PC-3 (cell line): ENCODE measurements around the gene PRR12. TPM values are rescaled to one million over a fixed set of nuclear protein-coding genes. Genes with fewer than 3 reads are reported as not detected.

Source experiments
- ATAC-seq: fragments of 200-7000 bp; cut with Tn5 transposase; 2 replicates; pipeline ENCODE4 v1.9.1; 2020; ENCODE audit warnings: mild to moderate bottlenecking, moderate library complexity
- BruUV-seq: library from RNA; stranded (reverse); fragments of 400-500 nt; replicated peaks from 2 replicates; lab custom pipeline; 2021; lab: Mats Ljungman, UMichigan
- CTCF ChIA-PET: fragments of 300-600 bp; sonication (Branson Sonifier 250); formaldehyde crosslinking; loops from one replicate; lab custom pipeline; 2022; ENCODE audit warnings: antibody characterized with exemption; lab: Charles Lee
- POLR2A ChIA-PET: fragments of 300-600 bp; sonication (Branson Sonifier 250); formaldehyde crosslinking; loops from one replicate; lab custom pipeline; 2022; ENCODE audit warnings: antibody characterized with exemption; ENCODE audit not compliant: unreplicated experiment; lab: Charles Lee
- DNase-seq: peaks from one replicate; pipeline ENCODE4 v3.0.0-alpha.2; 2015
- H2AFZ ChIP-seq: fragments of 300-600 bp; sonication (generic); 2 replicates; pipeline ENCODE4 v1.6.0; 2016; ENCODE audit warnings: antibody characterized with exemption, low read length
- H3F3A ChIP-seq: fragments of 300-600 bp; sonication (generic); one replicate; pipeline ENCODE4 v1.6.0; 2017; ENCODE audit warnings: antibody characterized with exemption, low read length, control low read depth, mild to moderate bottlenecking; ENCODE audit not compliant: unreplicated experiment
- H3K27ac ChIP-seq: fragments of 300-600 bp; sonication (generic); 2 replicates; pipeline ENCODE4 v1.5.1; 2016; ENCODE audit warnings: mild to moderate bottlenecking, low read length
- H3K27me3 ChIP-seq: fragments of 300-600 bp; sonication (generic); 2 replicates; pipeline ENCODE4 v1.6.1; 2016; ENCODE audit warnings: low read length, mixed read lengths
- H3K36me3 ChIP-seq: fragments of 300-600 bp; sonication (generic); 2 replicates; pipeline ENCODE4 v1.6.1; 2016; ENCODE audit warnings: low read depth, mixed run types, low read length, mixed read lengths
- H3K4me1 ChIP-seq: fragments of 300-600 bp; sonication (generic); 2 replicates; pipeline ENCODE4 v1.5.1; 2016; ENCODE audit warnings: low read length; ENCODE audit not compliant: insufficient read depth
- H3K4me2 ChIP-seq: fragments of 300-600 bp; sonication (generic); 2 replicates; pipeline ENCODE4 v1.6.0; 2016; ENCODE audit warnings: low read length
- H3K4me3 ChIP-seq: fragments of 300-600 bp; sonication (generic); 2 replicates; pipeline ENCODE4 v1.5.1; 2016; ENCODE audit warnings: mild to moderate bottlenecking, low read length, mixed read lengths
- H3K79me2 ChIP-seq: fragments of 300-600 bp; sonication (generic); 2 replicates; pipeline ENCODE4 v1.6.1; 2017; ENCODE audit warnings: low read length, mixed read lengths
- H3K9ac ChIP-seq: fragments of 300-600 bp; sonication (generic); 2 replicates; pipeline ENCODE4 v1.6.0; 2016; ENCODE audit warnings: mild to moderate bottlenecking, low read length
- H3K9me2 ChIP-seq: fragments of 300-600 bp; sonication (generic); replicated peaks from 2 replicates; pipeline ENCODE4 v1.6.1; 2016; ENCODE audit warnings: mixed run types, low read length, mixed read lengths
- H3K9me3 ChIP-seq: fragments of 300-600 bp; sonication (generic); 2 replicates; pipeline ENCODE4 v1.6.1; 2016; ENCODE audit warnings: low read length, mixed read lengths
- H4K20me1 ChIP-seq: fragments of 300-600 bp; sonication (generic); 2 replicates; pipeline ENCODE4 v1.6.1; 2016; ENCODE audit warnings: low read length, mixed read lengths
- EZH2 ChIP-seq: fragments of 300-600 bp; sonication (generic); IDR thresholded peaks from one replicate; pipeline ENCODE4 v1.6.1; 2017; ENCODE audit warnings: antibody characterized with exemption, mild to moderate bottlenecking, low read length; ENCODE audit not compliant: unreplicated experiment
- EZH2phosphoT487 ChIP-seq: fragments of 300-600 bp; sonication (generic); IDR thresholded peaks from 2 replicates; pipeline ENCODE4 v1.6.1; 2018; ENCODE audit warnings: mild to moderate bottlenecking, antibody characterized with exemption, low read length, borderline replicate concordance
- intact Hi-C: fragments of 100-400 bp; cut with micrococcal nuclease; formaldehyde crosslinking; loops from 2 replicates; pipeline ENCODE4 v1.9.0; 2023
- total RNA-seq: library from RNA; depleted of rRNA; stranded (reverse); fragments of >200 nt; gene quantifications from 2 replicates; pipeline ENCODE4 v1.2.3, GENCODE V29; 2014
- TF ChIP-seq, protein P1 (sequence below): fragments of 300-600 bp; sonication (generic); conservative IDR thresholded peaks from 2 replicates; pipeline ENCODE4 v1.5.1; 2017; ENCODE audit warnings: antibody characterized with exemption, low read depth, mild to moderate bottlenecking, low read length

Gene PRR12
- total RNA-seq, 1 experiment from 2014 or later: 14.6 TPM

DNA sequence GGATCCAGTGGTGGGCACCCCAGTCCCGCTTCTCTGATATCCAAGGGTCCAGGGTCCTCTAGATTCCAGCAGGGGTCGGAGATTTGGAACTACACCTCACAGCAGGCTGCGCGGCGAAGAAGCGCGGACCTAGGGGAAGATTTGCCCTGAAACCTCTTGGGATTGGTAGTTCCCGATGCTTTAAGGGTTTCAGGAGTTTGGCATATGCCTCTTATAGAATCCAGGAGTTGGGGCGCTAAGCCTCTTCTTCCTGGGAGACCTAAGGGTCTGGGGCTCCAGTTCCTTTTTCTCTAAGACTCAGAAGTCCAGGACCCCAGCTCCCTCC, 75.1 kb downstream of the PRR12 start:
- intact Hi-C loops: no loop called here
- TF ChIP-seq EZH2 (no peak), EZH2phosphoT487 (no peak)
- TF ChIP-seq, protein P1, sequence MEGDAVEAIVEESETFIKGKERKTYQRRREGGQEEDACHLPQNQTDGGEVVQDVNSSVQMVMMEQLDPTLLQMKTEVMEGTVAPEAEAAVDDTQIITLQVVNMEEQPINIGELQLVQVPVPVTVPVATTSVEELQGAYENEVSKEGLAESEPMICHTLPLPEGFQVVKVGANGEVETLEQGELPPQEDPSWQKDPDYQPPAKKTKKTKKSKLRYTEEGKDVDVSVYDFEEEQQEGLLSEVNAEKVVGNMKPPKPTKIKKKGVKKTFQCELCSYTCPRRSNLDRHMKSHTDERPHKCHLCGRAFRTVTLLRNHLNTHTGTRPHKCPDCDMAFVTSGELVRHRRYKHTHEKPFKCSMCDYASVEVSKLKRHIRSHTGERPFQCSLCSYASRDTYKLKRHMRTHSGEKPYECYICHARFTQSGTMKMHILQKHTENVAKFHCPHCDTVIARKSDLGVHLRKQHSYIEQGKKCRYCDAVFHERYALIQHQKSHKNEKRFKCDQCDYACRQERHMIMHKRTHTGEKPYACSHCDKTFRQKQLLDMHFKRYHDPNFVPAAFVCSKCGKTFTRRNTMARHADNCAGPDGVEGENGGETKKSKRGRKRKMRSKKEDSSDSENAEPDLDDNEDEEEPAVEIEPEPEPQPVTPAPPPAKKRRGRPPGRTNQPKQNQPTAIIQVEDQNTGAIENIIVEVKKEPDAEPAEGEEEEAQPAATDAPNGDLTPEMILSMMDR: no peak
- POLR2A ChIA-PET: interaction anchor here (0.9 kb wide), 1 partner anchor 26 kb away, joined by 7 read pairs; the partner anchor contains the start of gene RRAS
- Histone ChIP-seq H3K4me2 (peak overlapping the region; percentile 98), H3K9ac (peak overlapping the region; percentile 84), H2AFZ (peak overlapping the region; percentile 88), H3K9me2 (no peaks in the 10 kb centered on the region), H3K79me2 (peaks cover 36% of the 10 kb centered on the region), H3K36me3 (peaks cover 13% of the 10 kb centered on the region), H3F3A (no peaks in the 10 kb centered on the region), H3K9me3 (no peaks in the 10 kb centered on the region), H3K4me1 (peaks cover 18% of the 10 kb centered on the region), H3K27ac (no peak overlapping the region), H3K4me3 (peak overlapping the region; percentile 89), H4K20me1 (peaks cover 3% of the 10 kb centered on the region; the same call in 1 of the 2 replicates), H3K27me3 (no peaks in the 10 kb centered on the region)
- DNase-seq (no peak), ATAC-seq (peak; percentile 10)
- CTCF ChIA-PET: no interaction called here
- BruUV-seq: TSS peak; percentile 71

DNA sequence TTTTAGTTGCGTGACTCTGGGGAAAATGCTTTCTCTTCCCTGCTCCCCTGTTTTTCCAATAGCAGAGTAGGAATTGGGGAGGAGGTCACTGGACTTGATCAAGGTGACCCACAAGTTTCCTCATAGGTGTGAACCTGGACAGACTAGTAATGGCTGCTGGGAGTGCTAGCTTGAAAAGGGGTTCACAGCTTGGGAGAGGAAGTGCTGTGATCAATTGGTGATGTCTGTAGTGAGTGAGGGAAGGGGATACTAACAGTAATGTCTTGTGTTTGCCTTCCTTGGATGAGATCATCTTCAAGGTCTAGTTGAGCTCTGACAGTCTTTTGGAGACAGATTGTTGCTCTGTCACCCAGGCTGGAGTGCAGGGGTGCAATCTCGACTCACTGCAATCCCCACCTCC, 76.5 kb downstream of the PRR12 start:
- H3K36me3 ChIP-seq: peaks cover 11% of the 10 kb centered on the region
- CTCF ChIA-PET: no interaction called here

DNA sequence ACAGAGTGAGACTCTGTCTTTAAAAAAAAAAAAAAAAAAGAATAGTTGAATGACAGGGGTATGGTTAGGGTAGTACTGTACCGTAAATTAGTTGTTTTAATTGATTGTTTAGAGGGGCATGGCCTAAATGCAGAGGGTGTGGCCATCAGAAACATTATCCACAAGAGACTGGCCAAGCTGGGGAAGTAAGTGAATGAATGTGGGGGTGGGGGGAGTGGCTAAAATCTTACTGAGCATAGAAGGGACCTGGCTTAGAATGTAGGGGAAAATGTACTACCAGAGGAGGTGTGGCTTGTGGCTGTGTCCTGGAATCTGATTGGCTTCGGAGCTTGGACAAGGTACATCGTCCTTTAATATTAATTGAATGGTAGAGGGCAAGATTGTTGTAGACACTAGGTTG, 78.5 kb downstream of the PRR12 start:
- Histone ChIP-seq H3K4me3 (no peak overlapping the region), H3K79me2 (peaks cover 31% of the 10 kb centered on the region), H3F3A (no peaks in the 10 kb centered on the region), H3K4me1 (peaks cover 19% of the 10 kb centered on the region), H3K9me2 (no peaks in the 10 kb centered on the region), H3K9me3 (no peaks in the 10 kb centered on the region), H3K27me3 (no peaks in the 10 kb centered on the region), H3K4me2 (no peak overlapping the region), H2AFZ (no peak overlapping the region), H4K20me1 (peaks cover 3% of the 10 kb centered on the region; the same call in 1 of the 2 replicates), H3K27ac (no peak overlapping the region), H3K36me3 (peaks cover 11% of the 10 kb centered on the region), H3K9ac (no peak overlapping the region)
- intact Hi-C loops: no loop called here
- DNase-seq (no peak), ATAC-seq (no peak)
- TF ChIP-seq, protein P1: no peak
- TF ChIP-seq EZH2 (no peak), EZH2phosphoT487 (no peak)
- CTCF ChIA-PET: no interaction called here
- POLR2A ChIA-PET: no interaction called here
- no TSS peak for BruUV-seq

More for the DNA sequence above, 76.5 kb downstream of the PRR12 start:
- Histone ChIP-seq H2AFZ (no peak overlapping the region), H3K27me3 (no peaks in the 10 kb centered on the region), H3K4me2 (peak overlapping the region; percentile 98), H3K79me2 (peaks cover 36% of the 10 kb centered on the region), H3K9me2 (no peaks in the 10 kb centered on the region), H3K9me3 (no peaks in the 10 kb centered on the region), H3K27ac (no peak overlapping the region), H3F3A (no peaks in the 10 kb centered on the region), H3K4me3 (peak overlapping the region; percentile 89), H4K20me1 (peaks cover 3% of the 10 kb centered on the region; the same call in 1 of the 2 replicates), H3K9ac (peak overlapping the region; percentile 84; the same call in 1 of the 2 replicates), H3K4me1 (peaks cover 24% of the 10 kb centered on the region)
- POLR2A ChIA-PET: interaction anchor here (1.1 kb wide), 1 partner anchor 25 kb away, joined by 5 read pairs; the partner anchor contains the start of gene SCAF1
- intact Hi-C loops: no loop called here
- TF ChIP-seq EZH2phosphoT487 (no peak), EZH2 (no peak)
- TF ChIP-seq, protein P1: no peak
- ATAC-seq: no peak
- no peak for DNase-seq
- no TSS peak for BruUV-seq
